Measurements from ENCODE around the gene LUC7L3. TPM values are rescaled to one million over a fixed set of nuclear protein-coding genes. Genes with fewer than 3 reads are reported as not detected.
A peak's percentile ranks its signal among the peaks of the same experiment; 100 is the strongest.

The LUC7L3 gene
- total RNA-seq, 1 donor from 2014 or later, result 222 TPM

GRCh38 chr17:50781167-50781566 is 61.8 kb downstream of the LUC7L3 start:
- no peak for DNase-seq
- H3K4me1 Mint-ChIP-seq (ENCODE audit: low read depth, unreplicated experiment), result no peaks in the 10 kb centered on the region

DNA sequence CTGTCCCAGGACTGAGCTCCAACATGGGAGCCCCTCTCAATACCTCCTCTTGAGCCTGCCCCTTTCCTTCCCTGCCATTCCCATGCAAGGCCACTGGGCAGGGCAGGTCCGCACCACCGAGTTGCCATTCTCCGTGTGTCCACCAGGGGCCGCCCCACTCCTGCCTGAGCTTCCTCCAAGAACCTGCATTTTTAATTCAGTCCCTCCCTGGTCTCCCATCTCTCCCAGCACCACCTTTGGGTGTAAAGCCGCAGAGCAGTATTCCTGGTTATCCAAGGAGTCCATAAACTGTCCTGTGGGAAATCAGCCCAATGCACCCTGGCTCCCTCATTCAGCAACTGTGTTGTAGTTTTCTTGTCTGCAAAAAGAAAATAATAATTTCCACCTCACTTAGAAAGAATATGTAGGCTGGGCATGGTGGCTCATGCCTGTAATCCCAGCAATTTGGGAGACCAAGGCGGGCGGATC is 63.8 kb downstream of the LUC7L3 start:
- Mint-ChIP-seq H3K36me3 (ENCODE audit: unreplicated experiment) (no peaks in the 10 kb centered on the region), H3K9me3 (ENCODE audit: unreplicated experiment) (peaks cover 2% of the 10 kb centered on the region), H3K27ac (ENCODE audit: unreplicated experiment) (no peak overlapping the region), H3K27me3 (ENCODE audit: unreplicated experiment) (peaks cover 4% of the 10 kb centered on the region), H3K4me3 (ENCODE audit: unreplicated experiment) (no peak overlapping the region), H3K4me1 (ENCODE audit: low read depth, unreplicated experiment) (peaks cover 8% of the 10 kb centered on the region)
- DNase-seq, result peak; percentile 93
- peak; percentile 96 for TF ChIP-seq CTCF (IDR thresholded peaks at IDR 0.05; ENCODE audit: partially characterized antibody, unreplicated experiment)

More at GRCh38 chr17:50781167-50781566, 61.8 kb downstream of the LUC7L3 start:
- Mint-ChIP-seq H3K9me3 (ENCODE audit: unreplicated experiment) (no peaks in the 10 kb centered on the region), H3K27ac (ENCODE audit: unreplicated experiment) (no peak overlapping the region), H3K27me3 (ENCODE audit: unreplicated experiment) (peaks cover 2% of the 10 kb centered on the region), H3K4me3 (ENCODE audit: unreplicated experiment) (no peak overlapping the region), H3K36me3 (ENCODE audit: unreplicated experiment) (no peaks in the 10 kb centered on the region)
- no peak for TF ChIP-seq CTCF (IDR thresholded peaks at IDR 0.05; ENCODE audit: partially characterized antibody, unreplicated experiment)

GRCh38 chr17:50783905-50784304 is 64.5 kb downstream of the LUC7L3 start:
- Mint-ChIP-seq H3K27me3 (ENCODE audit: unreplicated experiment) (peaks cover 4% of the 10 kb centered on the region), H3K27ac (ENCODE audit: unreplicated experiment) (no peak overlapping the region), H3K36me3 (ENCODE audit: unreplicated experiment) (no peaks in the 10 kb centered on the region), H3K4me3 (ENCODE audit: unreplicated experiment) (no peak overlapping the region), H3K4me1 (ENCODE audit: low read depth, unreplicated experiment) (peaks cover 8% of the 10 kb centered on the region), H3K9me3 (ENCODE audit: unreplicated experiment) (peaks cover 2% of the 10 kb centered on the region)
- DNase-seq, result no peak
- no peak for TF ChIP-seq CTCF (IDR thresholded peaks at IDR 0.05; ENCODE audit: partially characterized antibody, unreplicated experiment)

DNA sequence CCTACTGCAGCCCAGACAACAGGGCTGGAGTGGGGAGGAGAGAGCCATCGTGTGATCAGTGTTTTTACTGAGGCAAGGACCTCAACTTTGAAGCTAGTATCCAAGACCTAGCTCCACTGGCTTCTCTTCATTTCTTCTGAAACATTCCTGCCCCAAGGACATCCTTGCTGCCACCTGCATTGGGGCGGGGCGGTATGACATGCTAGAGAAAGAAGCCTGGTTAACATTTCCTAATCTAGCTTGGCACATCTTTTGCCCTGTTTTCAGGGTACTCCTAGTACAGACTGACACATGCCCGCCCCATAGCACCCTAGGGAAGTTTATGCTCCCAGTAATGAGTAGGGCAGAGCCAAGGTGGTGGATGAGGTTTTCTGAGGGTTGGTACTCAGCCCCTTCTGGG is 65.7 kb downstream of the LUC7L3 start:
- no peak overlapping the region for H3K27ac Mint-ChIP-seq (ENCODE audit: unreplicated experiment)
- H3K27me3 Mint-ChIP-seq (ENCODE audit: unreplicated experiment), result peaks cover 4% of the 10 kb centered on the region
- peaks cover 9% of the 10 kb centered on the region for H3K4me1 Mint-ChIP-seq (ENCODE audit: low read depth, unreplicated experiment)
- no peaks in the 10 kb centered on the region for H3K36me3 Mint-ChIP-seq (ENCODE audit: unreplicated experiment)
- H3K9me3 Mint-ChIP-seq (ENCODE audit: unreplicated experiment), result peaks cover 2% of the 10 kb centered on the region
- DNase-seq, result no peak
- no peak overlapping the region for H3K4me3 Mint-ChIP-seq (ENCODE audit: unreplicated experiment)
- no peak for TF ChIP-seq CTCF (IDR thresholded peaks at IDR 0.05; ENCODE audit: partially characterized antibody, unreplicated experiment)

DNA sequence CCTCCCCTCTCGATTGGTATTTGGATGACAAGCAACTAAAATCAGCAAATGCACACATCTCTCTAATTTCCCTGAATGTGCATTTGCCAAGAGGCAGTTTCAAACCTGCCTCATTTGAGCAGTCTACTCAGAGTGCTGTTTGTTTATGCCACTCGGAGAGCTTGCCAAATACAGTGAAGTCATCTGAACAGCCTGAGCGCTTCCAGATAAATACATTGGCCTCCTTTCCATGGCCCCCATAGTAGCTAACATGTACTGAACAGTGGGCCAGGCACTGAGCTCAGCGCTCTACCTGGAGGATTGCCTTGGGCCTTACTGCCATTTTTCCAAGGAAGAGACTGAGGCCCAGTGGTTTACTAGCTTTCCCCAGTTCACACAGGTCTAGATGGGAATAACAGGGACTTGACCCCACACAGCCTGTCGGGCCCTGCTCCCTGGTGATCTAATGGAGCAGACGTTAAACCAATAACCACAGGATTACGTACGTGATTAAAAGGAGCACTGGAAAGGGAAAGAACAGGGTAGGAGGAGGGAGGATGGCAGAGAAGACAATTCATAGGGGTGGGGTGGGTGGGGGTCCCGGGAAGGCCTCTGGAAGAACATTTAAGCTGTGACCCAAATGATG is 66.7 kb downstream of the LUC7L3 start:
- Mint-ChIP-seq H3K36me3 (ENCODE audit: unreplicated experiment) (no peaks in the 10 kb centered on the region), H3K4me3 (ENCODE audit: unreplicated experiment) (no peak overlapping the region), H3K27me3 (ENCODE audit: unreplicated experiment) (peaks cover 4% of the 10 kb centered on the region), H3K27ac (ENCODE audit: unreplicated experiment) (no peak overlapping the region), H3K4me1 (ENCODE audit: low read depth, unreplicated experiment) (peaks cover 10% of the 10 kb centered on the region), H3K9me3 (ENCODE audit: unreplicated experiment) (peaks cover 3% of the 10 kb centered on the region)
- TF ChIP-seq CTCF (IDR thresholded peaks at IDR 0.05; ENCODE audit: partially characterized antibody, unreplicated experiment), result no peak
- DNase-seq, result no peak
